HG03342 (cell line): ENCODE measurements around the gene SLC10A7.

Source experiments
- ATAC-seq: cut with Tn5 transposase; IDR thresholded peaks from one replicate; pipeline ENCODE4 v1.9.1; 2021; ENCODE audit warnings: mild to moderate bottlenecking, moderate library complexity; ENCODE audit not compliant: unreplicated experiment

The SLC10A7 gene

DNA sequence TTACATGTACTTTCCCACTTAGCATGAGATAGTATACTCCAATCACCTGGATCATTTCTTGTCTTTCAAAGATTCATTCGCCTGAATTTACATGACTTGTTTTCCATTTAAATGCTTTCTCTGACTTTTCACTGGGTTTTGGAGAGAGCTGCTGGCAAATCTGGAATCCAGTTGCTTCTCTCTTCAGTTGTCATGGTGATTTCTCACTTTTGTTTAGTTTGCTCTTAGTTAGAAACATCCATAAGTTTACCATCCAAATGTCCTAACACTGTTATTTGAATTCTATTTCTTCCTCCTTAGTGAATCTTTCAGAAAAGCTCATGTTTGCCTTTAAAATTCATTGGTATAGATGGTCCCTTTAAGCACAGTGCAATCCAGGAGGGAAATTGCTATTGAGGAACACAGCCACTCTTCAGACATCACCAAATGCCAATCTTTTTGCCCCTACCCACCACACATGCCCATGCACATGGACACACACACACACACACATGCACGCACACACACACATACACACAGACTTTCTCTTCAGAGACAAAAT lies 255.7 kb downstream of the SLC10A7 start:
- no peak for ATAC-seq

DNA sequence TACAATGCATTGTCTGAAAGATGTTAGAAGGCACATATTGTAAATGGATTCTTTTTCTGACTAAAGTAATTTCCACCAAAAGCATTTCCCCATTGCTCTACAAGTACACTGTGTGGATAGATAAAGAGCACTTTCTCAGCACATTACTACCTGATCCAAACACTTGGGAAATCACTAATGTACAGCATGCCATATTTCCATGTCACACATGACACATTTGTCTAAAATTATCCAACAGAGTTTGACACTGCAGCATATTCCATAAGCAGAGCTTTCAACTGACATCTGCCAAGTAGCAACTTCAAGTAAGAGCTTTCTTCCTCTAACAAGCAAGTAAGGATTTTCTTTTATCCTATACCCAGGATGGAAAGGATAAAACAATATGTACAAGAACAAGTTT lies 257.9 kb downstream of the SLC10A7 start:
- no peak for ATAC-seq

DNA sequence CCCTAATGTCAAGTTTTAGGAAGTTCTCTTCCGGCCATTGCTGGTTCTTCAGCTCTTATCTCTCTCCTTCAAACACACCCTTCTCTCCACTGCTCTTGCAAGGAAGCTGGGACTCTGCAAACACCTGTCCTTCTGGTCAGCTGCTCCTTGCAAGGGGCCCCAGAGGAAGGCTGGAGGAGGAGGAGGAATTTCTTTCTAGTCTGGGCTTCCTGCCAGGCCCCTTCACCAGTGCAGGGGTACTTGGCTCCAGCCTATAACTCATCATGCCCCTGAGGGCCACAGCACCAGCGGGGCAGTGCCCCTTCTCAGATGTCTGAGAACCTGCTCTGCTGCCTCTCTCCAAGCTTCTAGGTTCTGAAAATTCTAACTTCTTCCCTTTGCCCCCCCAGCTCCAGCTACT lies 260.7 kb downstream of the SLC10A7 start:
- no peak for ATAC-seq

DNA sequence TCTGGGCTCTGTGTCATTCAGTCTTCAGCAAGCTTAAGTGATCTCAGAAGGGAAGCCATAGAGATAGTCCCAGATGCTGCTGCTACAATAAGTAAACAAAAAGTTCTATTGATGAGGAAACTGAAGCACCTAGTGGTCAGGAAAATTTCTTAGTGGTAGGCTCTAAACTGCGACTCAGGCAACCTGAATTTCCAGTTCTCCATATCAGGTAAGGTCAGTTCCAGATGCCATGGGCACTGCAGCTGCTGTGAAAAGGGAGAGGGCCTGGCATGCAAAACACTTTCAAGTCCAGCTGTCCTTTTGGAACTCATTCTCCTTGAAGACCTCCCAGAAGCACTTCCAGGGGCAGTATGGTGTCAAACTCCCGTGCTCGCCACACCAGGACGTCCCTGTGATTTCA lies 261.2 kb downstream of the SLC10A7 start:
- ATAC-seq = no peak

DNA sequence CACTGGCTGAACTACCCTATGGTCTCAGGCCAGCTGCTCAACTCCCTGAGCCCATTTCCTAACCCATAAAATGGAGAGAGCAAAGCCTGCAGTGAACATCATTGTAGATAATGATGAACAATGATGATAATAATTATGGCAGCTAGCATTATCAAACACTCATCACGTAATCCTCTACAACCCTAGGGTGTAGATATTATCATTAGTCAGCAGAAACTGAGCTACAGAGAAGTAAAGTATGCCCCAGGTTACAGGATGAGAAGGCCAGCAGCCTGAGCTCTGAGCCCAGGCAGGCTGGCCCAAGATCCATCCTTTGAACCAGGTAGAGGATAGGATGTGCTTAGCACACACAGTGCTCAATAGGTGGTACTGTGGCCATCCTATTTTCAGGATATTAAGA lies 264.2 kb downstream of the SLC10A7 start:
- ATAC-seq = no peak

DNA sequence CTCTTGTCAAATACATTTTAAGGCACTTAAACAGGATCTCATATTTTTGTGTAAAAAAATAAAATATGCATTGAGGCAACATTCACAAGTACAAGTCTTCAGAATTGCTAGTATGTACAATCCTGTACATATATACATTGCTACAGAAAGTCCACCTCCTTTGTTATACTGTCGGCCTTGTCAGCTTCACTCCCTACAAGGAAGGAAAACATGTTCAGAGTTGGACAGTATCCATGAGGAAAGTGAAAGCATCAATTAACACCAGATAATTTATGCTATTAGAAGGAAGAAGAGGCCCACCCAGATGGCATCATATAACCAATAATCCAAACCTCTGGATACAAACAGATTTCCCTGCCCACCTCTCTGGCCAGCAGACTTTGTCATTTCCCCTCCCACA lies 265.4 kb downstream of the SLC10A7 start:
- ATAC-seq = no peak

DNA sequence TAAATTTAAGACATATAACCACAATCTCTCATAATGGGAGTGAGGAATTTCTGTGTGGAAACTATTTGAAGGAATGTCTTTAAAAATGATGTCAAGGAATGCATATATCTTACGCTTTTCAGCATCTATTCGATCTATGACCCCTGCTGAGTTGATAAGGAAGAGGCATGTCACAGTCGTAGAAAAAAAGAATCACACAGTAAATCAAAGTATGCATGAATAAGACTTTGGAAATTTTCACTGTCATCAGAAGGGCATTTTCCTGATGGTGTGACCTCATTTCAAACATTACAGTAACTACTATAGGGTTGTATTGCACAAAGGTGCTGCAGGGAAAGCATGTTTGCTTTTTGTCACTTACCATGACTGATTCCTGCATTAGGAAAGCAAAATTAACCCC lies 265.9 kb downstream of the SLC10A7 start:
- no peak for ATAC-seq

DNA sequence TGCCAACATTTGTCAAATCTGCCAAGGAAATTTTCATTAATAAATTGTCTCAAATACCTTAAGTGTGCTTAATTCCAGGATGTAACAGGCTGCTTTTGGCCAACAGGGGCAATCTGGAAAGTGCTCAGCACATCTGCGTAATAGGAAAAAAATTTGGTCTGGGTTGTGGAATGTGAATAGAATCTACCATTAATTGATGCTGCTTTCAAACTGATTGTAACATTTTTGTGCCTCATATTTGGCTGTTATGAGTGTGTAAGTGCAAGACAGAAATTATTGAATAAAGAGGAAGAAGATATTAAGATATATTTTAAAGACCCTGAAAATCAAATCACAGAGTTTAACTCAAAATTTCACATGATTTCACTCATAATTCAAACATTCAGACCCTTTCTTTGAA lies 266.3 kb downstream of the SLC10A7 start:
- no peak for ATAC-seq

DNA sequence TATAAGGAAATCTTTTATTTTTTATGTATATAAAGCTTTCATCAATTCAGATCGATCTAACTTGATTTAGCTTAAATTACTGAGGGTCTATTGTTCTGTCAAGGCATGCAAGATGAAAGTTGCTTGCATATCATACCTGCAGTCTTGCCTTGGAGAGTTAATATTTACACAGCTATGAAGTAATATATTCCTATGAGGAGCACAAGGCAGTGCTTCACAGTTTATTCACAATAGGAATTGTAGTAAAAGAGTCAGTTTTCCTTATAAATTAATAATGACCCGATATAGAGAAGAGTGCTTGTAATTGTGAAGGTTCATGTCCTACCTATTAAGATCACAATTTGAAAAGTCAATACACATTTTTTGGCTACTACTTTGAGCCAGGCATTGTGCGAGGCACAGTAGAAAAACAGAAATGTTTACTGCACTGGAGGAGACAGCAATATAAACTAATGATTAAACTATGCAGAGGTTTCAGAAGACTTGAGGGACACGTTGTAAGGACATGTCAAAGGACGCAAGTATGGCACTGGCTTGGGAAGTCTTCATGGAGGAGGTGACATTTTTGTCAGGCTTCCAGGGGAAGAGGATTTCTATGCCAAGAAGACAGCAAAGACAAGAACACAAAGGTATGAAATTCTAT lies 268.6 kb downstream of the SLC10A7 start:
- no peak for ATAC-seq

DNA sequence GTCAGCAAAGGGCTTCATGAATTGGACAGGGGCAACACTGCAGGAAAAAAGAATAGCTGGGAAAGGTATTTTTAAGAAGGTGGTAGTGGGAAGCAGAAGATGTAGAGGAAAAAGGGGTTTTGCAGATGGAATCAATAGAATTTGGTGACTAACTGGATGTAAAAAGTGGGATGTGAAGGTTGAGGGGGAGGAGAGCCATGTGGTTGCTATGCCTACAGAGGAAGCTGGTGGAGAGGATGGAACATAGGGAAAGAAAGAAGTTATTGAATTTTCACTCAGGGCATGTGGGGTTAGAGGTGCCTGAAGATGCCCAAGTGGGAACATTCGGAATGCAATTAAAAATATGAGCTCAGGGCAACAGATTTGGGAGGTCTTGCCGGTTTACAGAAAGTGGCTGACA lies 274.4 kb downstream of the SLC10A7 start:
- no peak for ATAC-seq

DNA sequence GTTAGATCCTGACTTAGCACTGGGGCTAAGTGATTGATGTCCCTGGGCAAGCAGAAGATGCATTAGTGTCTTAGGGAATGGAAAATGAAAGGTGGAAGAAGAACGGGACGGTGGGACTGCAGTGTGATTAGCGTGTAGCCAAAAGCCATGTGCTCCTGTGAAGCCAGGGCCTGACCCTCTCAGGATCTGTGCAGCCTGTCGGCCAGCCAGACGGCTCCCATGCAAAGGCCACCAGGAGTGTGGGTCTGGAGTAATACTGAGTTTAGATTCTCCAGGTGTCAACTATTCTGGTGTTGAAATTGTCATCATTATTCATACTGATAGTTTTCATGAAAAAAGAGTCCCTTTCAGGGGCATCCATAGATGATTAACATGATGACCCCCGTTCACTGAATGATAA lies 275.4 kb downstream of the SLC10A7 start:
- ATAC-seq = no peak

DNA sequence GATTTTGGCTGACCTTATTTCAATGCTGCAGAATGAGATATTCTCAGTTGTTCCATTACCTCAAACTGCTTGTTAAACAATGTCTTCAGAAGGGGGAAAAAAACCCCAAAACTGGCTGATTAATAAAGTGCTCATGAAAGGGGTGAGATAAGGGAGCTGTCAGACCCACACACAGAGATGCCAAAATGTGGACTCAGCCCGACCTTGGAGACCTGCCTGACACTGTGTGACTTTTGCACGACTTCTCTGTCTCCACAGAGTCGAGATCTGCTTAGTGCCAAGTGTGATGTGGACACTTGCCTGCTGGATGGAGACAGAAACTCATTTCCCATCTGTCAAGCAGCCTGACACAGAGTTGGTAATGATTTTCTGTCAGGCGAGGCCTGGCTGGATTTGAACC lies 275.9 kb downstream of the SLC10A7 start:
- ATAC-seq = no peak

DNA sequence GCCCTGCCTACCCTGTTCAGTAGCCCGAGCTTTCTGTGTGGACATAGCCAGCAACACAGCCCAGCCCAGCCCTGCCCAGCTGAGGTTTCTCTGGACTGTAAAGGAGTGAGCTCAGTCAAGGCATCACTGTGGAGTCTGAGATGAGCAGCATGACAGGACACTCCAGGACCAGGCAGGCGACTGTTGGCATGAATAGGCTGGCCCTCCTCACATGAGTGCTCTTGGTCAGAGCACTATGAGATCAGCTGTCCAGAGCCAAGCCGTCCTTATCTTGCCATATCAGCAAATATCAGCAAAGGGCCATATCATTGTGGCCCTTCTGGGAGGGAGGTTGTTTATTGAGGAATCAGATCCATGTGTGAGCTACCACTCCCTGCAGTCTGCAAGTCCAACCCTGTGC lies 276.5 kb downstream of the SLC10A7 start:
- no peak for ATAC-seq

DNA sequence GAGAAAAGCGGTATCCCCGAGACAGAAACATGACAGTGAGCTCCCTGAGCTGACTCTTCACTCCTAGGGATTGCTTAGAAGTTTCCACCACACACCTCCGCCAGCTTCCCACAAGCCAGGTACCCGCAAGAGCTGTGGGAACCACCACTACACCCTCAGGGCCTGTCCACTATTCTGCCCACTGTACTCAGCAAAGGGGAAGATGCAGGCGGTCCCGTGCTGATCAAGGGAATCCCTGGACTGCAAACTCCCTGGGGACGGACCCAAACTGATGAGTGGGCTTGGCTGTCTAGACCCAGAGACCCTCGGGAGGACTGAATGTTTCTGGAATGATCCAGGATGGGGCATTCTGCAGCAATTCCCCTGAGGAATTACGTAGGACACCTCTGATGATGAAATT lies 277.2 kb downstream of the SLC10A7 start:
- no peak for ATAC-seq

DNA sequence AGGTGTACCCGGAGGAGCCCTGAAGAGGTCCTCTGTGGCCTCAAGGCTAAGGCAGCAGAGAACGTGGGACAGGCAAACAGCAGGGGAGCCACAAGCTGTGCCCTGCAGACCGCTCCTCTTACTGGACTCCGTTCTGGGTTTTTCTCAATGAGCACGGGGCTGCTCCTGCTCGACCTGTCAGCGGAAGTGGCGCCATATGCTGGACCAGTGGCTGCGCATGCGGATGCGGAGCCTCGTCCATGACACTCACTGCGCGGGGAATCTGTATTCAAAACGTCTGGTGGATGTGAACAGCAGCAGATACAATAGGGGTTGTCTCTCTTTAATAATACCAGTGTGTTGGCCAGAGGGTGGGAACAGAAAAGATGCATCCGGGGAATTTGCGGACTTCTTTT lies 277.9 kb downstream of the SLC10A7 start:
- ATAC-seq = no peak

DNA sequence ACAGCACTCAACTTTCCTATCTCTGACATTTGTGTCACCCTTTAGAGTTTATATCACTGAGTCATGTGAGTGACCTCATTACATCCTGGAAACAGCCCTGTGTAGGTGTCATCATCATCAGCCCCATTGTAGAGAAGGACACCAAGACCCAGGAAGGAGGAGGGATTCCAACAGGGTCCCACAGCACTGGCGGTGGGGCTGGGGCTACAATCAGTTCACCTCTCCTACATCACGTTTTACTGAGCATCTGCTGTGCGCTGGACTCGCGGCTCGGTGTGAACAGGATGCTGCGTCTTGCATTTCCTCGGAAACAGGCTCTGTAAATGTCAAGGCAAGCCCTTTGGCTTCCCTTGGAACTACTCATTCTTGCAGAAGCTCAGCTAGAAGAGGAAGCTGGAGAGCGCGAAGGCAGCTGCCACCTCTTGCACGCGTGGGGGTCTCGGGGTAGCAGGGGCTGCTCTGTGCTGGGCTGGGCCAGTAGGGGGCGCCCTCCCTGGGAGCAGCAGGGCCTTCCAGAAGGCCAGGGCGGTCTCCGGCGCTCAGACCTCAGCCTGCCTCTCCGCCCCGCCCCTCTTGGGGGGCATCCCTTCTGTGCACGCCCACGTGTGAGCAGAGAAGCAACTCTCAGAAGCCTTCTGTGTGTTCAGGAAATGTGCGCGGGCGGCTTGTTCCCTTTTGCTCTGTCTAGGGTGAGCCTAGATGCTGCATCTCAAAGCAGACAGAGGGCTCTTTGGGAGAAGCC lies 278.4 kb downstream of the SLC10A7 start:
- peak; percentile 78 for ATAC-seq

DNA sequence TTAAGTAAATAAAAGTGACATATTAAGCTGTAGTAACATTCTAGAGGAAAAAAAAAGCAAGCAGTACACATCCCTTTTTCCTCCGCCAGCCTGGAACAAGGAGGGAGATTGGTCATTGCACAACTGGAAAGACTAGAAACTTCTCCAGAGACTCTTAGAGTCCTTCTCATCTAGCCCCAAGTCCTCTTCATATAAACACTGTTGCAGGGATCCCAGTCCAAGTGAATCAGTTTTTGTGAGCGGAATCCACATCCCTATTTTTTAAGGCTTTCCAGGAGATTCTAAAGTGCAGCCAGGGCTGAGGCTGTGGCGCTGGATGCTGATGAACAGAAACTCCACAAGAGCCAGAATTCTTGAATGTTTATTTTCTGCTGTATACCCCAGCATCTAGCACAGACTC lies 283.6 kb downstream of the SLC10A7 start:
- no peak for ATAC-seq

DNA sequence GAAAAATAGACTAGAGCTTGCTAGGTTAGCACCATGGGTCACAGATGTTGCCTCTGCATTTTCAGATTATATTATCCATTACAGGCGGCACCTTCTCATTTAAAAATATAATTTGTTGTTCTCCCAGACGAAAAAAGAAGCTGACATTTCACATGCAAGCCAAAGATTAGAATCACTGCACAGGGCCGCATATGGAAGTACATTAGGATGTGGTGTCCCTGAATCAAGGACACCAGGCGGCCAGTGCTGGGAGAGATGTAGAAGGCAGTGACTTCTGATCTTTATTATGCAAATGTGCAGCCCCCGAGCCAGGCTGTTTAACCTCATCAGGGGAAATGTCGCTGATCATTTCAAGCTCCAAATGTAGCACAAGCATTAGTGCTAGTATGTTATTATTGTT lies 284.6 kb downstream of the SLC10A7 start:
- ATAC-seq = no peak

DNA sequence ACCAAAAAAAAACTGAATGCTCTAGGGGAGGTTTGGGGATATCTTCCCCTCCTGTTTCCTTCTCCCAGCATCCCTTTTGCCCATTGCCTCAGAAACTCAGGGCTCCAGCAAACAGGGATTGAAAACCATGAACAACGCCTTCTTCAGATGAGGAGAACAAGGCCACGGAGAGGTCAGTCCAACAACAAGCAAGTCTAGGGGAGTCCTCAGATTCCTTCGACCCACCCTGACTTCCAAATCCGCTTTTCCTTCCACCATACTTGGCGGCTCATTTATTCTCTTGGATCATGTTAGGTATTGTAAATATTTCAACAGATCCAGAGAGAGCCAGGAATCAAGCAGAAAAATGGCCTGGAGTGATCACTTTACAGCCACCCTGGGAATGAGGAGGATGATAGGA lies 285.5 kb downstream of the SLC10A7 start:
- no peak for ATAC-seq

DNA sequence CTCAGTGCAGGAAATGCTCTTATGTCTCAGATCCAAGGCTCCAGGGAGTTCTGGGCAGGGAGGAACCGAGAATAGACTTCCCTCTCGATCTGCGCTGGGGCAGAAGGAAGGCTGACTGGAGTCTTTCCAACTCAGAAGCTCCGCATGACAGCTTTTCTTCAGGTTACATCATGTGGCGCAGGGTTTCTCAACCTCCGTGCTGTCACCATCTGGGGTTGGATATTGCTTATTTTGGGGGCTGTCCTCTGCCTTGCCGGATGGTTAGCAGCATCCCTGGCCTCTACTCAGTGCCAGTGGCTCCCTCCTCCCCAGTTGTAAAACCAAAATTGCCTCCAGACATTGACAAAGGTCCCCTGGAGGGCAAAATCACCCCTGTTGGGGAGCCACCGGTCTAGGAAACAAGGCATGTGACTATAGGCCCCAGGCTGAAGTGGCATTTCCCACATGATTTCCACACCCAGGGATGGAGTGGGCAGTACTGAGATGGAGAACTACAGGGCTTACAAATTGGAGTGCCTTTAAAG lies 286.0 kb downstream of the SLC10A7 start:
- no peak for ATAC-seq

DNA sequence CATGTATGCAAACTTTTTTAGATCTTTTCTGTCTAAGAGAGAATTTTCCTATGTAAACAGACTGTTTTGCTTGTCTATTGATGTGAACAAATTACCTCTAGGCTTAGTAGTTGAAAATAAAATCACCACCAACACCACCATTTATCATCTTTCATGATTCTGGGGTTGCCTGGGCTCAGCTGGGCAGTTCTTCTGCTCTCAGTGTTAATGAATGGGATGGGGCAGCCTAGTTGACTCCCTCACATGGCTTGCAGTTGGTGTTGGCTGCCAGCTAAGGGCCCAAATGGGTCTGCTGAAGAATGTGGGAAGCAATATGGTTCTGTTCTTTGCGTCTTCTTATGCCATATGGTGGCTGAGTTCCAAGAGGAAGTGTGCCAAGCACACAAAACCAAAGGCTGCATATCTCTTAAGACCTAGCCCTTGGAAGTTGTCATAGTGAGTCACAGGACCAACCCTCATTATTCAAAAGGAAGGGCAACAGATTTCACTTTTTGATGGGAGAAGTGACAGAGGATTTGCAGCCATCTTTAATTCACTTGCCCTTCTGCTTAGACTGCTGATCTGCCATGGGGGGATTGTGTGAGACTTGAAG lies 289.5 kb downstream of the SLC10A7 start:
- ATAC-seq = no peak

DNA sequence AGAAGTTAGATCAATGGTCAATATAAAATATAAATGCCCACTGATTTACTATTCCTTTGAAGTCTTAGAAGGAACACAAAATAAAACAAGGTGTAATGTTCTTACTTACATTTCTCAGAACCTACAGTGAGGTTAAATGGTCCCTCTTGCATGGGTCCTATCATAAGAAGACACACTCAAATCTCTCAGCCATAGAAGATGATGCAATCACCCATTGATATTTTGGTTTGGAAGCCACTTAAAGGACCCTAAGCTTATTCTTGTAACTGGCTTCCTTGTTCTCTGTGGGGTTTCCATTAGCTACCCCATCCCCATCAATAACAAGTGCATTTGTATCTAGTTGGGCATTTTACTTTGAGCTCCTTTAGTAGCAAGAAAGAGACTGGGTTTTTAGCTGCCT lies 292.3 kb downstream of the SLC10A7 start:
- ATAC-seq = no peak
